Spleen (tissue), 11 donors: ENCODE measurements around the gene SLC6A7. TPM values are rescaled to one million over a fixed set of nuclear protein-coding genes. Genes with fewer than 3 reads are reported as not detected.

Experiments used
- DNase-seq: peaks from one replicate; pipeline ENCODE4 v3.0.0-alpha.2; 2020
- H3K27ac ChIP-seq, 8 donors: fragments of 200-600 bp; sonication (generic) in 7 of 8; 1 replicate in 4 of 8; 2 replicates in 4 of 8; pipeline versions ENCODE4 v1.5.0 to v1.8.0; 2016 to 2021; ENCODE audit warnings: inconsistent platforms in 4 of 8, mild to moderate bottlenecking in 4 of 8, moderate library complexity in 1 of 8
- H3K27me3 ChIP-seq, 7 donors: fragments of 200-600 bp; sonication (generic) in 6 of 7; replicated peaks in 1 of 7; 1 replicate in 4 of 7; 2 replicates in 3 of 7; pipeline versions ENCODE4 v1.5.0 to v1.8.0; 2016 to 2021; ENCODE audit warnings: inconsistent platforms in 3 of 7, mild to moderate bottlenecking in 1 of 7
- H3K36me3 ChIP-seq, 6 donors: fragments of 200-600 bp; sonication (generic) in 5 of 6; 1 replicate in 4 of 6; 2 replicates in 2 of 6; pipeline versions ENCODE4 v1.5.0 to v1.8.0; 2016 to 2021; ENCODE audit warnings: inconsistent platforms in 2 of 6
- H3K4me1 ChIP-seq, 6 donors: fragments of 200-600 bp; sonication (generic) in 5 of 6; 1 replicate in 3 of 6; 2 replicates in 3 of 6; pipeline versions ENCODE4 v1.5.0 to v1.8.0; 2016 to 2021; ENCODE audit warnings: inconsistent platforms in 3 of 6
- H3K4me3 ChIP-seq, 8 donors: fragments of 200-600 bp; sonication (generic) in 7 of 8; 1 replicate in 4 of 8; 2 replicates in 4 of 8; pipeline versions ENCODE4 v1.5.0 to v1.8.0; 2016 to 2021; ENCODE audit warnings: inconsistent platforms in 4 of 8, mild to moderate bottlenecking in 4 of 8, moderate library complexity in 2 of 8
- H3K9me3 ChIP-seq, 8 donors: fragments of 200-600 bp; sonication (generic) in 7 of 8; 1 replicate in 4 of 8; 2 replicates in 4 of 8; pipeline versions ENCODE4 v1.5.0 to v1.8.0; 2016 to 2021; ENCODE audit warnings: inconsistent platforms in 4 of 8
- POLR2A ChIP-seq, 3 donors: fragments of 450-650 bp; IDR thresholded peaks; one replicate each; pipeline ENCODE4 v1.5.1; 2017; ENCODE audit warnings: antibody characterized with exemption in 3 of 3, mild to moderate bottlenecking in 1 of 3
- POLR2AphosphoS5 ChIP-seq, 3 donors: sonication (generic); formaldehyde crosslinking; IDR thresholded peaks; one replicate each; pipeline ENCODE4 v1.5.1; 2017; ENCODE audit warnings: antibody characterized with exemption in 3 of 3
- WGBS, 5 donors: extraction: QIAGEN DNeasy Blood & Tissue Kit in 3 of 5; methylation state at CpG; one replicate each; pipeline versions ENCODE4 v1.1.5 to v1.1.7; 2013 to 2018; 5-methylcytosine and 5-hydroxymethylcytosine counted together
- intact Hi-C: fragments of 100-400 bp; cut with DNase I; formaldehyde crosslinking; loops from one replicate; pipeline ENCODE4 v1.15.0; 2023; ENCODE audit warnings: low total_unique reads
- polyA plus RNA-seq, 3 donors: library from polyadenylated mRNA; stranded (reverse); fragments of 200-250 nt; gene quantifications; one replicate each; pipeline ENCODE4 v1.2.1, GENCODE V29; 2013
- total RNA-seq, 7 donors: library from RNA; depleted of rRNA in 3 of 7; stranded (reverse); fragments of >200 nt in 3 of 7; fragmentation: NEBNext Ultra II Directional in 4 of 7; extraction: Animal tissue kit (Norgen Biotek cat#: 25700) in 4 of 7; gene quantifications; one replicate each; pipeline versions ENCODE4 v1.1.0 to v1.2.1, GENCODE V29; 2016 to 2021
- TF ChIP-seq, protein P1 (sequence below), 11 experiments: fragments of 200-600 bp in 7 of 11; fragments of 450-650 bp in 4 of 11; sonication (generic) in 4 of 11; IDR thresholded peaks in 8 of 11; conservative IDR thresholded peaks in 3 of 11; 1 replicate in 7 of 11; 2 replicates in 4 of 11; pipeline versions ENCODE4 v1.4.0 to v1.8.0; 2016 to 2021; ENCODE audit warnings: antibody characterized with exemption in 11 of 11, inconsistent platforms in 4 of 11, mild to moderate bottlenecking in 1 of 11
- donor health status: healthy with polysubstance abuse.
- donor health status: DM: no; HTN: no; CAD: no; lungs with moderate emphysema.
- donor health status: DM: no; HTN: no; CAD: no.
- donor health status: Bipolar disorder and iron deficiency.
- donor health status: healthy.
- donor health status: DM: no; HTN: no; CAD: no.
- donor health status: DM: yes; HTN: yes; CAD: no.

SLC6A7 gene
- total and polyA plus RNA-seq, 10 donors = 0.03 to 0.10 TPM; not detected in 8

GRCh38 chr5:150239099-150239793 lies 49.4 kb downstream of the SLC6A7 start:
- peaks cover 0 to 13% (median 9%) of the 10 kb centered on the region in 6 donors for H3K4me1 ChIP-seq
- TF ChIP-seq POLR2A (IDR thresholded peaks at IDR 0.05) (no peak), POLR2AphosphoS5 (IDR thresholded peaks at IDR 0.05) (no peak)
- TF ChIP-seq, protein P1, sequence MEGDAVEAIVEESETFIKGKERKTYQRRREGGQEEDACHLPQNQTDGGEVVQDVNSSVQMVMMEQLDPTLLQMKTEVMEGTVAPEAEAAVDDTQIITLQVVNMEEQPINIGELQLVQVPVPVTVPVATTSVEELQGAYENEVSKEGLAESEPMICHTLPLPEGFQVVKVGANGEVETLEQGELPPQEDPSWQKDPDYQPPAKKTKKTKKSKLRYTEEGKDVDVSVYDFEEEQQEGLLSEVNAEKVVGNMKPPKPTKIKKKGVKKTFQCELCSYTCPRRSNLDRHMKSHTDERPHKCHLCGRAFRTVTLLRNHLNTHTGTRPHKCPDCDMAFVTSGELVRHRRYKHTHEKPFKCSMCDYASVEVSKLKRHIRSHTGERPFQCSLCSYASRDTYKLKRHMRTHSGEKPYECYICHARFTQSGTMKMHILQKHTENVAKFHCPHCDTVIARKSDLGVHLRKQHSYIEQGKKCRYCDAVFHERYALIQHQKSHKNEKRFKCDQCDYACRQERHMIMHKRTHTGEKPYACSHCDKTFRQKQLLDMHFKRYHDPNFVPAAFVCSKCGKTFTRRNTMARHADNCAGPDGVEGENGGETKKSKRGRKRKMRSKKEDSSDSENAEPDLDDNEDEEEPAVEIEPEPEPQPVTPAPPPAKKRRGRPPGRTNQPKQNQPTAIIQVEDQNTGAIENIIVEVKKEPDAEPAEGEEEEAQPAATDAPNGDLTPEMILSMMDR (IDR thresholded peaks at IDR 0.05 in 8 of 11, conservative IDR thresholded peaks at IDR 0.05 in 3 of 11) = no peak

DNA sequence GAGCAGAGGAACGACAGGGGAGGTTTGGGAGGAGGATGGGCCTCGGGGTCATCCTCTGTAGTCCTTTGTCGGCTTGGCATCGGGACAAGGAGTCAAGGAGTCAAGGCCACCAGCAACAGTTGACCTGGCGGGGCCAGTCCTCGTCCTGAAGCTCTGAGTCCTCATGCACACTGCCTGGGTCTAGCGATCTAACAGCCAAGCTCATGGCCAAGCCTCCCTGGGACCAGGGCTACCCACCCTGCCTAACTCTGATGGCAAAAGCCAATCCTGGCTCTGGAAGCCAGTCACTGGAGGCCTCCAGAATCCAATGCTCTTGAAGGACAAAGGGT lies 49.9 kb downstream of the SLC6A7 start:
- Histone ChIP-seq H3K27me3 (no peaks in the 10 kb centered on the region), H3K9me3 (no peaks in the 10 kb centered on the region), H3K36me3 (no peaks in the 10 kb centered on the region), H3K4me1 (peaks cover 0 to 8% (median 4%) of the 10 kb centered on the region in 6 donors), H3K4me3 (no peak overlapping the region), H3K27ac (no peak overlapping the region)
- no peak for DNase-seq
- intact Hi-C loops = no loop called here
- WGBS, 5 donors = 69 to 85% (median 79%) methylated on average over 6 to 7 of the region's 7 CpGs
- TF ChIP-seq POLR2AphosphoS5 (IDR thresholded peaks at IDR 0.05) (no peak), POLR2A (IDR thresholded peaks at IDR 0.05) (no peak)
- TF ChIP-seq, protein P1 (IDR thresholded peaks at IDR 0.05 in 8 of 11, conservative IDR thresholded peaks at IDR 0.05 in 3 of 11) = no peak

More at GRCh38 chr5:150239099-150239793, 49.4 kb downstream of the SLC6A7 start:
- WGBS, 5 donors = 82 to 94% (median 90%) methylated on average over 19 to 21 of the region's 21 CpGs
- Histone ChIP-seq H3K9me3 (no peaks in the 10 kb centered on the region), H3K4me3 (no peak overlapping the region), H3K36me3 (no peaks in the 10 kb centered on the region), H3K27ac (no peak overlapping the region), H3K27me3 (no peaks in the 10 kb centered on the region)
- DNase-seq = no peak
- intact Hi-C loops = no loop called here

GRCh38 chr5:150241298-150242160 lies 51.7 kb downstream of the SLC6A7 start:
- intact Hi-C loops = no loop called here
- TF ChIP-seq POLR2A (IDR thresholded peaks at IDR 0.05) = no peak
- TF ChIP-seq, protein P1 (IDR thresholded peaks at IDR 0.05 in 8 of 11, conservative IDR thresholded peaks at IDR 0.05 in 3 of 11) = no peak
- no peak for TF ChIP-seq POLR2AphosphoS5 (IDR thresholded peaks at IDR 0.05)
- Histone ChIP-seq H3K4me3 (no peak overlapping the region), H3K36me3 (no peaks in the 10 kb centered on the region), H3K27ac (no peak overlapping the region), H3K27me3 (peaks cover 0 to 5% (median 0%) of the 10 kb centered on the region in 7 donors), H3K4me1 (peaks cover 0 to 7% (median 2%) of the 10 kb centered on the region in 6 donors), H3K9me3 (no peaks in the 10 kb centered on the region)
- no peak for DNase-seq
- WGBS, 5 donors = 63 to 72% (median 67%) methylated on average over 14 of the region's 14 CpGs
